Measurements from ENCODE around the gene KCNB1.

GRCh38 chr20:49343246-49343645 lies 139.2 kb downstream of the KCNB1 start:
- TF ChIP-seq CTCF (conservative IDR thresholded peaks at IDR 0.05; ENCODE audit: low read depth, low read length) (no peak), RFX5 (IDR thresholded peaks at IDR 0.05; ENCODE audit: low read depth, low read length) (no peak), POLR2A (IDR thresholded peaks at IDR 0.05; ENCODE audit: low read depth, low read length) (no peak), CHD1 (IDR thresholded peaks at IDR 0.05; ENCODE audit: low read depth, low read length) (no peak), NFE2L2 (IDR thresholded peaks at IDR 0.05; ENCODE audit: low read depth, low read length) (no peak), RCOR1 (IDR thresholded peaks at IDR 0.05; ENCODE audit: insufficient replicate concordance, low read length) (no peak), BHLHE40 (IDR thresholded peaks at IDR 0.05; ENCODE audit: low read depth, low read length) (no peak)

All from IMR-90 (cell line).